Glutamatergic neuron (in vitro differentiated cells): ENCODE data around the gene SEBOX. TPM values are rescaled to one million over a fixed set of nuclear protein-coding genes. Genes with fewer than 3 reads are reported as not detected.

Source experiments
- DNase-seq: peaks from one replicate; pipeline ENCODE4 v3.0.0; 2022
- H3K27ac Mint-ChIP-seq: one replicate; pipeline ENCODE4 v1.8.0; 2020; ENCODE audit warnings: mild to moderate bottlenecking, mixed read lengths, inconsistent platforms; ENCODE audit not compliant: unreplicated experiment
- H3K27me3 Mint-ChIP-seq: one replicate; pipeline ENCODE4 v1.8.0; 2020; ENCODE audit warnings: mild to moderate bottlenecking, moderate library complexity, mixed read lengths, inconsistent platforms; ENCODE audit not compliant: unreplicated experiment
- H3K36me3 Mint-ChIP-seq: one replicate; pipeline ENCODE4 v1.8.0; 2020; ENCODE audit warnings: mild to moderate bottlenecking, mixed read lengths, inconsistent platforms; ENCODE audit not compliant: unreplicated experiment
- H3K4me1 Mint-ChIP-seq: one replicate; pipeline ENCODE4 v1.8.0; 2020; ENCODE audit warnings: mild to moderate bottlenecking, low read depth, mixed read lengths, inconsistent platforms; ENCODE audit not compliant: unreplicated experiment
- H3K4me3 Mint-ChIP-seq: one replicate; pipeline ENCODE4 v1.8.0; 2020; ENCODE audit warnings: mild to moderate bottlenecking, mixed read lengths, inconsistent platforms; ENCODE audit not compliant: unreplicated experiment
- H3K9me3 Mint-ChIP-seq: one replicate; pipeline ENCODE4 v1.8.0; 2020; ENCODE audit warnings: mild to moderate bottlenecking, moderate library complexity, mixed read lengths, inconsistent platforms; ENCODE audit not compliant: unreplicated experiment
- CTCF ChIP-seq: fragments of 200-600 bp; sonication (generic); IDR thresholded peaks from one replicate; pipeline ENCODE4 v1.5.0; 2021; ENCODE audit not compliant: partially characterized antibody, unreplicated experiment
- total RNA-seq: library from RNA; stranded (reverse); fragmentation: NEBNext Ultra II Directional; extraction: Animal tissue kit (Norgen Biotek cat#: 25700); gene quantifications from one replicate; pipeline ENCODE4 v1.2.1, GENCODE V29; 2021; ENCODE audit not compliant: unreplicated experiment

SEBOX gene
- total RNA-seq, 1 donor from 2014 or later: not detected

DNA sequence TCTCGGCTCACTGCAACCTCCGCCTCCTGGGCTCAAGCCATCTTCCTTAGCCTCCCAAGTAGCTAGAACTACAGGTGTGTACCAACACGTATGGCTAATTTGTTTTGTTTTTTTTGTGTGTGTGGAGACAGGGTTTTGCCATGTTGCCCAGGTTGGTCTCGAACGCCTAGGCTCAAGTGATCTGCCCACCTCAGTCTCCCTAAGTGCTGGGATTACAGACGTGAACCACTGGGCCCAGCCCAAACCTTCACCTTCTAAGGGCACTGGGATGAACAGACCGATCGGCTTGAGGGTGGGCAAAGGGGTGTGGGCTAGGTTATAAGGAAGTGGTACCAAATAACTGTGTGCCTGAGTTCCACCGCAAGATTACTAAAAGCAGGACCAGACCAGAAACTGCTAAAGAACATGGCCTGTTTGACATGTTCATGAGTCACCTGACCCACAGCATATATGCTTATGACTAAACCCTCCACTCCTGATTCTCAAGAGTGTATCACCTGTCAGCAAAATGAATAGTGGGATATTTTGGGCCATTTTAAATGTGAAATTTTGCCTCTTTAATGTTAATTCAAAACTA is 37.9 kb downstream of the SEBOX start:
- Mint-ChIP-seq H3K36me3 (no peaks in the 10 kb centered on the region), H3K27ac (no peak overlapping the region), H3K4me3 (no peak overlapping the region), H3K9me3 (peaks cover 3% of the 10 kb centered on the region), H3K4me1 (peaks cover 29% of the 10 kb centered on the region), H3K27me3 (peaks cover 2% of the 10 kb centered on the region)
- TF ChIP-seq CTCF: no peak
- DNase-seq: no peak

GRCh38 chr17:28326114-28326513 is 38.9 kb downstream of the SEBOX start:
- no peak for TF ChIP-seq CTCF
- peak overlapping the region; percentile 83 for H3K4me3 Mint-ChIP-seq
- peaks cover 3% of the 10 kb centered on the region for H3K9me3 Mint-ChIP-seq
- H3K27me3 Mint-ChIP-seq: peaks cover 4% of the 10 kb centered on the region
- DNase-seq: no peak
- H3K4me1 Mint-ChIP-seq: peaks cover 36% of the 10 kb centered on the region
- H3K27ac Mint-ChIP-seq: peak overlapping the region; percentile 94
- no peaks in the 10 kb centered on the region for H3K36me3 Mint-ChIP-seq

DNA sequence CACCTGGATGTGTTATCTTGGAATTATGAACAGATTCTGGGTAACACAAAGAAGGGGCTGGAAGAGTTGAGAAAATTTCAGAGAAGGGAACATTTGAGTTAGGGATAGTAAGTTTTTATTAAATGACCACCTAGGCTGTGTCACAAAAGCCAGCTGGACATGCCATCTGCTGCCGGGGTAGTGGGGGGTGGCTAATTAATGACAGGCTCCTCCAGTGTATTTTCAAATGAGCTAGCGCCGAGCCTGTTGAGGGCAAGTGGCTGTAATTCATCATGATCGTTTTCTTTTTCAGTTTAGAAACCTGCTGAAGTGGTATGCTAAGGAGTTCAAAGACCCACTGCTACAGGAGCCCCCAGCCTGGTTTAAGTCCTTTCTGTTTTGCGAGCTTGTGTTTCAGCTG is 39.8 kb downstream of the SEBOX start:
- Mint-ChIP-seq H3K27me3 (peaks cover 5% of the 10 kb centered on the region), H3K27ac (peak overlapping the region; percentile 94), H3K4me1 (peaks cover 40% of the 10 kb centered on the region), H3K36me3 (no peaks in the 10 kb centered on the region), H3K4me3 (peak overlapping the region; percentile 83), H3K9me3 (peaks cover 3% of the 10 kb centered on the region)
- DNase-seq: peak; percentile 44
- no peak for TF ChIP-seq CTCF

GRCh38 chr17:28324781-28325180 is 40.2 kb downstream of the SEBOX start:
- Mint-ChIP-seq H3K4me1 (peaks cover 40% of the 10 kb centered on the region), H3K4me3 (peak overlapping the region; percentile 83), H3K27ac (peak overlapping the region; percentile 94), H3K36me3 (no peaks in the 10 kb centered on the region), H3K27me3 (peaks cover 5% of the 10 kb centered on the region), H3K9me3 (peaks cover 3% of the 10 kb centered on the region)
- DNase-seq: no peak
- no peak for TF ChIP-seq CTCF

DNA sequence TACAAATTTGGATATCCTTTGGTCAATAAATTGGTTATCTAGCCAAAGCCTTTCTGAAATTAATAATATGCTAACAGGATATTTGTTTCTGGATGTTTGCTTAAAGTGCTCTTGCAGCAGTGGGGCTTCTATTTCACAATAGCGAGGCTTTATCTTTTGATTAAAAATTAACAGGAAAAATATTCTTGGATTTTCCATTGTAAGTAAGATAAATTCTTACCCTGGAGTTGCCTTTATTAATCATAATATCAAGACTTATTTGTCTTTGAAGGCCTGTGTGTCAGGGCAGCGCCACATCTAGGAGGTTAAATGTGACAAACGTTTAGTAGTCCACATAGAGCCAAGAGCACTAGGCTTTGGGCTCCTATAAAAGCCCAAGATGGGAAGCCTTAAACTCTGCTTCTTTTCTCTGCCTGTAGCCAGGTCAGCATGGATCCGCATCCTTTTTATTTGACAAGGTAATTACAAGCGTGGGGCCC is 40.7 kb downstream of the SEBOX start:
- DNase-seq: no peak
- Mint-ChIP-seq H3K36me3 (no peaks in the 10 kb centered on the region), H3K27ac (peak overlapping the region; percentile 94), H3K27me3 (peaks cover 9% of the 10 kb centered on the region), H3K4me3 (peak overlapping the region; percentile 83), H3K9me3 (peaks cover 7% of the 10 kb centered on the region), H3K4me1 (peaks cover 40% of the 10 kb centered on the region)
- TF ChIP-seq CTCF: no peak
